ENCODE data around the gene SNX15.
A peak's percentile ranks its signal among the peaks of the same experiment; 100 is the strongest.

The SNX15 gene

DNA sequence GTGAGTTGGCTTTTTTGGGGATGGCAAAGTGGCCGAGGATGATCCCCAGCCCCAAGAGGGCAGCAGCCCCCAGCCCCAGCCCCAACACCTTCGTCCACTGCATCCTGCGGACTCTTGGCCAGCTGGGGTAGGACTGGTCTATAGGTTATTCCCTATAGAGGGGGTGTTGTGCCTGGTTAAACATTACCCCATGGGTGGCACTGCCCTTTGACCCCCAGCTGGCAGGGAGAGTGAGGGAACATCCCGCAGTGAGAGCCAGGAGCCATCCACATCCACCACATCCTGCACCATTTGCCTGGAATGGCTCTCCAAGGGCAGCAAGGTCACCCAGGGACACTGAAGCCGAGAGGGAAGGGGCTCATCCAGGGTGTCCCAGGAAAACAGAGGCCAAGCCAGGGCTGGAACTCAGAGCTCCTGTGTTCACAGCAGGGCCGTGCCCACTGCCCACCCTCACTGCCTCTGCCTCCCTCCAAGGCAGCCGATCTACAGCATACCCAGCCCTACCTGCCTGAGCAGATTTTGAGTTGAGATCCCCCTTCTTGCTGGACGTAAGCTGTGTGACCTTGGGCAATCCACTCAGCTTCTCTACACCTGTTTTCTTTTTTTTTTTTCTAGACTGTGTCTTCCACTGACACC is 31.3 kb downstream of the SNX15 start, which contains the start of gene NAALADL1:
Gene NAALADL1, minus strand, starts transcription at position 135 of the 636 bp plus-strand sequence. Its CDS starts 32 bp downstream, at position 103.
- DNase-seq: no peak

GRCh38 chr11:65059523-65059922 is 32.3 kb downstream of the SNX15 start:
- no peak for DNase-seq

DNA sequence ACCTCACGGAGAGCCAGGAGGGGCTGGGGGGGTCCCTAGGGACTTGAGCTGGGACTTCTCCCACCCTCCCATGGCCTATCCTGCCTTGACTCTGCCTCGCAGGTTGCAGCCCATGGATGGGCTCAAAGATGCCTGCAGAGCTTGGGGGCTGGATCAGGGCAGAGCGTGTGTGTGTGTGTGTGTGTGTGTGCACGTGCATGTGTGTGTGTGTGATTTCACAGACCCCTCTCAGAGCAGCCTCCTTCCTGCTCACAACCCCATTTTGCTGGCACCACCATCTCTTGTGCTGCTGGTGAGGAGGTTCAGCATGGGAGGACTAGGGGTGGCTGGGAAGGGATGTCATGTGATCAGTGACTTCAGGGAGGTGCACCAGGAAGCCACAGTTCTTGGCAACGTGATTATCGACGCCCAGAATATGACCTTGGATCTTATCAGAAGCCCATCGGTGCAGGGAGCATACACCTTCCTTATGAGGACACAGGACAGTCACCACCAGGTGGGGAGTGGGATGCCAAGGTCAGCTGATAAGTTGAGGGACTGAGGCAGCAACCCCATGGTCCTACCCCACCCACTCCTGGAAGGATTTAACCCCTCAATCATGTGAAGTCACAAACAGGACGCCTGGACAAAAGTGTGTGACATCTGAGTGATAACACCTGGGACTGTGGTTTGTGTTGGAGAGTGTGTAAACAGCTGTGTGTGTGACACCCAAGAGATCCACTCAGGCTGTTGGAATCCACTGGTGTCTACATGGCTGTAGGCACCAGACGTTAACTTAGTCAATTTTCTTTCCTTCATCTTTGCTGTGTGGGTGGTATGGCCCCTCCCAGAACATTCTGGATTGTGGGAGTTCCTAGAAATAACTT is 33.0 kb downstream of the SNX15 start:
- no peak for DNase-seq

DNA sequence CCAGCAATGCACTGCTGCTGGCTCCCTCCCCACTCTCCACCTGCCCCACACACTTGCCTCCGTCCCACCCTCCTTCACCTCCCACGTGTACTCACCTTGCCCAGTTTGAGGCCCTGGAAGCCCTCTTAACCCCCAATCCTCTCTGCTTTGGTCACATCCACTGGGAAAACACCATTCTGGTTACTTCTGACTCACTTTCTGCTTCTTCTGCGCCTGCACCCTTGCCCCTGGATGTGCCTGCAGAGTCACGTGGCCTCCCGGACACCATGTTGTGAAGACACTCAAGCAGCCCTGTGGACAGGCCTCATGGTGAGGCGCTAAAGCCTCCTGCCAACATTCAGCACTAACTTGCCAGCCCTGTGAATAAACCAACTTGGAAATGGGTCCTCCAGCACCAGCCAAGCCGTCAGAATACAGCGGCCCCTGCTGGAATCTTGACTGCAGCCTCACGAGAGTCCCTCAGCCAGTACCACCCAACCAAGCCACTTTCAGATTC is 33.7 kb downstream of the SNX15 start:
- no peak for DNase-seq

- no peak for DNase-seq
Observed at GRCh38 chr11:65063532-65063931, 36.3 kb downstream of the SNX15 start.

DNA sequence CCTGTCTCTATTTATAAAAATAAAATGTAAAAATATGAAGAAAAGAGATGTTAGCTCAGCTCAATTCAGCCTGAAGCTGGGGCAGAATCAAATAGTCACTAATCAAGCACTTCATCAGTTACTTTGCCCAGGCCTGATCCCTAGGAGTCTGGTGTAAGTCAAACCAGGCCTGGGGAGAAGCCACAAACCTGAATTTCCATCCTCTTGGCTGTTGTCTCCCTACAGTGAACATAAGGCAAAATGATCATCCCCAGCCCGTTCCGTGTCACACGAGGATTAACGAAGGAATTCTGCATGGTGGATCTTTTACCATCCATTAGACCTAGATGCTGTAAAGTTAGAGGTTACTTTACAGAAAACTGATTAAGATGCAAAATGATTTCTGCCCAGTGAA is 37.6 kb downstream of the SNX15 start:
- no peak for DNase-seq

GRCh38 chr11:65065851-65066250 is 38.6 kb downstream of the SNX15 start:
- no peak for DNase-seq

DNA sequence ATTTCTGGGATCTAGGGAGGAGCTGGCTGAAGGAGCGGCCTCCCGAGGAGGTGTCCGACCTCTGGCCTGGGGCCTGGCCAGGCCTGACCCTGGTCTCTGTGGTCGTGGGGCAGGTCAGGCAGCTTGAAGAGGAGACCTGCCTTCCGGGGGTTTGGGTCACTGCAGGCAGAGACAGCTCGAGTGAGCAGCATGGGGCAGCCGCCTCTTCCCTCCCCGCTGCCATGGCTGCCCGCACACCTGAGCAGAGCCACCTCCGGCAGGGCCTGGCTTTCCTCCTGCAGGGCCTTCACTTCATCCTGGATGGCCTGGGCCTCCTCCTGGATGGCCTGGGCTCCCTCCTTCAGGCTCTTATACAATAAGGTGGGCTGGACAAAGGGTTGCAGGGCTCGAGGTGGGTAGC is 39.1 kb downstream of the SNX15 start:
- DNase-seq: no peak

GRCh38 chr11:65066805-65067291 is 39.6 kb downstream of the SNX15 start:
- DNase-seq: no peak

DNA sequence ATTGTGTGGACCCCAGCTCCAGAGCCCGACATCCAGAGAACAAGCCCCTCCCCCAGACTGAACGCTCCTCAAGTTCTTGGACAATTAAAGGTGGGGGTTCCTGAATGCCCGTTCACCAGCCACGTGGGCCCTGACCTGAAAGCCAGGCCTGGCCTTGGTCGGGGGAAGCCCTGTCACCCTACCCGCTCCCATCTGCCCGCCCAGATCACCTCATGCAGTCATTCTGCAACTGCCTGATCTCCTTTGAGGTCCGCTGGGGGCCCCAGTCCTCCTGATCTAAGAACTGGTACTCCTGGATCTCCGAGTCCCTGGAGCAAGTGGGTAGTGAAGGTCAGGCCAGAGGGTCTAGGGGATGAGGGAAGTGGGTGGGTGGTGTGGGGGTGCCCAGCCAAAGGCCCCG is 40.2 kb downstream of the SNX15 start:
- DNase-seq: no peak

DNA sequence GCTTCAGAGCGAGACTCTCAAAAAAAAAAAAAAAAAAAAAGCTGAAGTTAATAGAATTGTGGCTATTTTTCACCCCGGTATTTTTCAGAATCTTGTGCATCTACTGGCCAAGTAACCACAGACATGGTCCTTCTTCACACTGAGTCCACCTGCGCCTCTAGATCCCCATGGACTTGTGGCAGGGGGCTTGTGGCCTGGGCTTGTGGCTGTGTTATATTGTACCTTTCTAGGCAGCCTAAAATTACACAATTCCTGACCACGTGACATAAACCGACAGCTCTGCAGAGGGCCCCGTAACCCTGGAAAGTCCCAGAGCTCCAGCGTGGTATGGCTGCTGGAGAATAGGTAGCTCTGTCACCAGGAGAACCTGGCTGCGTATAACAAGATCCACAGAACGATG is 42.0 kb downstream of the SNX15 start:
- no peak for DNase-seq

GRCh38 chr11:65071907-65072630 is 44.8 kb downstream of the SNX15 start:
- DNase-seq: no peak

DNA sequence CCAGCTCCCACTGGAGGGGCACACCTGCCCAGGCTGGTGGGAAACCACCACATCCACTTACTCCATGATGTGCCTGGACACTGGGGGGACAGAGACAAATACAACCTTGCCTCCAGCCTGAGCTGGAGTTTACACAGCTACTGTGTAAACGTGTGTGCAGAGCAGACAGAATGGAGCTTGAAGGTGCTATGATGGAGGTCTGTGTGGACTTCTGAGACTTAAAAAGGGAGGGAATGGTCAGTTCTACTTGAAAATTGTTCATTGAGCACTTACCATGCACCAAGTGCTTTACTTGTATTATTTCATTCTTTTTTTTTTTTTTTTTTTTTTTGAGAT is 45.4 kb downstream of the SNX15 start:
- DNase-seq: no peak

GRCh38 chr11:65077451-65077850 is 50.2 kb downstream of the SNX15 start:
- DNase-seq: no peak

- DNase-seq: peak; percentile 78 to 81
Observed at GRCh38 chr11:65078151-65078550, 50.9 kb downstream of the SNX15 start.

DNA sequence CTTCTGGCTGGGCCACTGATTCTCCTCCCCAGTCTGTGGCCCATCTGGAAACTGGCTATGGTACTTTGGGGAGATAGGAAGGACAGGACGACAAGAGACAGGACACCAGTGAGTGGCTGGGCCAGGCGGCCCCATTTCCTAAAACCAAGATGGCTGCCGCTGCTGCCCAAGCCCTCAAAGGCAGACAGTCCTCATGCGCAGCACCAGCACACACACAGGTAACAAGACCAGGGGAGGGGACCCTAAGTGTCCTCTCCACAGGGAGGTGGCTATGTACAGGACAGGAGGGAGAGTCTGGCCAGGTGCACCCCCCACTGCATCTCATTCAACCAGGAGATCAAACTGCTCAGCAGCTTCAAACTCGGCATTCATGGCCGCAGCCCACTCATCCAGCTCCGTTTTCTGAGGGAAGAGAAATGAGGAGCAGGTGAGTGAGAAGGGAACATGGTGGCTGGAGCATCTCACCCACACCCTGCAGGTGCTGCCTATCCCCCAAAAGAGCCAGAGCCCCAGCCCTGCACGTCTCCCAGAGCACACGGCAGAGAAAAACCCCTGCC is 51.6 kb downstream of the SNX15 start:
- no peak for DNase-seq

DNA sequence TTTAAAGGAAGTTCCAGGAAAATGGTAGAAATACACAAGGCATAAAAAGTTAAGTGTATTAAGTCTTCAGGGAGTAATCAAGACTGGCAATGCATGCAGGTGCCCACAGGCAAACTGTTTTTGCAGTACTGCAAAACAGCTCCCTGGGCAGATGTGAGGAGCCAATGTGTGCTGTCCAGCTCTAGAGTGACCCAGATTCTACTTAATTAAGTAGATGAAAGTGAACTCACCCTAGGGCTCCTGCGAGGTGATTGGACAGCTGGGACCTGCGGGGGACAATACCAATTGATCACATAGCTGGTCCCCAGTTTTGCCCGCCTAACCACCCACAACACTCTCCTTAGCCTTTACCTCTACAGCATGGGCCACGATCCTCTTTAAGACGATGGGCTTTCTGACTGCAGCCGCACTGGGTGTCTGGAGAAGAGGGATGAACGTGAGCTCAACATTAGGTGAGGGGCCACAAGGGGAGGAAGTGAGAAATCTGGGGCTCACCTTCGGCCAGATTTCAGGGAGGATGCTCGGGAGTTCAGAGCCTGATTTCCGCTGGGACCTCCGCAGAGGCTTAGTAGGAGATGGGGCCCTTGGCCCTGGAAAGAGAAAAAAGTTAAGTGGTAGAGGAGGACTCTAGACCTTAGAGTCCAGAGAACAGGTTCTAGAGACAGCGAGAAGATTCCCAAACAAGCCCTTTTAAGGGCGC is 56.0 kb downstream of the SNX15 start:
- peak in 1 of 2 experiments; percentile 29 for DNase-seq

GRCh38 chr11:65083834-65084597 is 56.8 kb downstream of the SNX15 start, which contains the start of the genes CDCA5 and ZFPL1:
Gene CDCA5, minus strand, starts transcription at chr11:65084040. Its CDS starts 62 bp downstream, at chr11:65083978.
Gene ZFPL1, plus strand, starts transcription at chr11:65084222. Its CDS starts 477 bp downstream, at chr11:65084699.
- DNase-seq: peak; percentile 97 to 98

GRCh38 chr11:65084598-65085375 is 57.5 kb downstream of the SNX15 start:
- DNase-seq: no peak

GRCh38 chr11:65085446-65085845 is 58.2 kb downstream of the SNX15 start:
- DNase-seq: no peak

DNA sequence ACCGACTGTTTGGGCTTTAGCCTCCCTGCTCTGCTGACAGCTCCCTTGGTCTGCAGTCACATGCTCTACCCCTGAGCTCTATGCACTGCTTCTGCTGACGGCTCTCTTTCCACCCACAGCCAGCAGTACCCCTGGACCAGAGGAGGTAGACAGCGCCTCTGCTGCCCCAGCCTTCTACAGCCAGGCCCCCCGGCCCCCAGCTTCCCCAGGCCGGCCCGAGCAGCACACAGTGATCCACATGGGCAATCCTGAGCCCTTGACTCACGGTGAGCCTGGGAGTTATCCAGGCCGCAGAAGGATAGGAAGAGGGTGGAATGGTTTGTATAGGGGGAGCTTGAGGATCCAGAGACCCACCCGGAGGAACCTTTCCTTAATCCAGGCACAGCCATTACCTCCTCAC is 59.6 kb downstream of the SNX15 start:
- DNase-seq: no peak

Measured in activated T-cell treated with anti-CD3 and anti-CD28 coated beads, Interleukin-2, amount 50 U/mL, for 48 hours (primary cell).